Heart left ventricle (tissue), 16 donors: Measurements from ENCODE around the gene NFATC1. TPM values are rescaled to one million over a fixed set of nuclear protein-coding genes. Genes with fewer than 3 reads are reported as not detected.

ENCODE experiments used
- ATAC-seq, 4 donors: fragments of 200-7000 bp; cut with Tn5 transposase; one replicate each; pipeline ENCODE4 v1.9.1; 2020 to 2022; ENCODE audit warnings: moderate library complexity in 4 of 4, mild to moderate bottlenecking in 3 of 4, moderate number of reproducible peaks in 1 of 4
- DNase-seq, 5 donors: peaks; one replicate each; pipeline ENCODE4 v3.0.0-alpha.2; 2020
- H3K27ac ChIP-seq, 12 donors: fragments of 200-600 bp; sonication (generic) in 4 of 12; one replicate each; pipeline versions ENCODE4 v1.5.0 to v1.8.0; 2016 to 2022; ENCODE audit warnings: mild to moderate bottlenecking in 2 of 12
- H3K27me3 ChIP-seq, 9 donors: fragments of 200-600 bp; sonication (generic) in 2 of 9; one replicate each; pipeline versions ENCODE4 v1.5.1 to v1.8.0; 2016 to 2022; ENCODE audit warnings: mild to moderate bottlenecking in 3 of 9
- H3K36me3 ChIP-seq, 9 donors: fragments of 200-600 bp; sonication (generic) in 2 of 9; one replicate each; pipeline versions ENCODE4 v1.5.0 to v1.8.0; 2018 to 2022; ENCODE audit warnings: mild to moderate bottlenecking in 2 of 9
- H3K4me1 ChIP-seq, 12 donors: fragments of 200-600 bp; sonication (generic) in 4 of 12; one replicate each; pipeline versions ENCODE4 v1.5.0 to v1.8.0; 2016 to 2022; ENCODE audit warnings: mild to moderate bottlenecking in 3 of 12
- H3K4me3 ChIP-seq, 12 donors: fragments of 200-600 bp; sonication (generic) in 4 of 12; one replicate each; pipeline versions ENCODE4 v1.5.0 to v1.8.0; 2017 to 2022; ENCODE audit warnings: mild to moderate bottlenecking in 9 of 12, moderate library complexity in 4 of 12
- H3K9me3 ChIP-seq, 12 donors: fragments of 200-600 bp; sonication (generic) in 4 of 12; one replicate each; pipeline versions ENCODE4 v1.5.0 to v1.8.0; 2016 to 2022; ENCODE audit warnings: mild to moderate bottlenecking in 1 of 12
- POLR2A ChIP-seq, 2 donors: fragments of 450-650 bp; IDR thresholded peaks; one replicate each; pipeline ENCODE4 v1.6.1; 2017; ENCODE audit warnings: antibody characterized with exemption in 2 of 2, mild to moderate bottlenecking in 2 of 2, moderate library complexity in 2 of 2
- WGBS, 4 donors: extraction: QIAGEN DNeasy Blood & Tissue Kit in 2 of 4; methylation state at CpG; one replicate each; pipeline versions ENCODE4 v1.1.5 to v1.1.7; 2013 to 2018; 5-methylcytosine and 5-hydroxymethylcytosine counted together
- intact Hi-C, 10 donors: fragments of 100-400 bp; cut with DNase I; formaldehyde crosslinking; loops; one replicate each; pipeline versions ENCODE4 v1.11.1 to v1.14.2; 2022
- polyA plus RNA-seq, 2 donors: library from polyadenylated mRNA; stranded (reverse); fragments of 200-250 nt; gene quantifications; one replicate each; pipeline ENCODE4 v1.2.3, GENCODE V29; 2013
- total RNA-seq, 9 donors: library from RNA; depleted of rRNA in 2 of 9; stranded (reverse); fragments of >200 nt in 2 of 9; fragmentation: NEBNext Ultra II Directional in 3 of 9; extraction: Animal tissue kit (Norgen Biotek cat#: 25700) in 3 of 9; gene quantifications; one replicate each; pipeline versions ENCODE4 v1.1.0 to v1.2.4, GENCODE V29; 2016 to 2023
- TF ChIP-seq, protein P1 (sequence below), 12 donors: fragments of 200-600 bp; sonication (generic) in 4 of 12; IDR thresholded peaks; one replicate each; pipeline versions ENCODE4 v1.5.0 to v1.8.0; 2018 to 2022; ENCODE audit warnings: antibody characterized with exemption in 12 of 12, mild to moderate bottlenecking in 5 of 12
- donor health status: ischemic (EF 13 %, LVEDD 7.1; RV severe dilation, severe dysfunction).
- donor health status: healthy with polysubstance abuse.
- donor health status: DM: no; HTN: yes; CAD: no.
- donor health status: DM: no; HTN: no; CAD: no.
- donor health status: ischemic (EF 25% LVEDD 6.9; RV normal size, moderate dysfunction).
- donor health status: ischemic (EF 25% LVEDD 5.7; RV mildly dilated, moderate dysfunction).
- donor health status: healthy.
- donor health status: DM: yes; HTN: yes; CAD: no.
- donor health status: ischemic (EF 35%, LVEDD 5.7; RV mildly dilated, moderate dysfunction).
- donor health status: nonischemic (EF 11% LVEDD 7.7; RV severe dilation, severe dysfunction).
- donor health status: DM: yes; HTN: yes; CAD: no.
- donor health status: PGD.
- donor health status: ischemic (EF 29% LVEDD 5.4; RV normal size, mild dysfunction).
- donor health status: nonischemic (EF 23%, LVEDD 6.1; RV moderate dilation, normal function).

The NFATC1 gene
- total and polyA plus RNA-seq, 11 donors, result 6.5 to 26.7 (median 15.3) TPM

DNA sequence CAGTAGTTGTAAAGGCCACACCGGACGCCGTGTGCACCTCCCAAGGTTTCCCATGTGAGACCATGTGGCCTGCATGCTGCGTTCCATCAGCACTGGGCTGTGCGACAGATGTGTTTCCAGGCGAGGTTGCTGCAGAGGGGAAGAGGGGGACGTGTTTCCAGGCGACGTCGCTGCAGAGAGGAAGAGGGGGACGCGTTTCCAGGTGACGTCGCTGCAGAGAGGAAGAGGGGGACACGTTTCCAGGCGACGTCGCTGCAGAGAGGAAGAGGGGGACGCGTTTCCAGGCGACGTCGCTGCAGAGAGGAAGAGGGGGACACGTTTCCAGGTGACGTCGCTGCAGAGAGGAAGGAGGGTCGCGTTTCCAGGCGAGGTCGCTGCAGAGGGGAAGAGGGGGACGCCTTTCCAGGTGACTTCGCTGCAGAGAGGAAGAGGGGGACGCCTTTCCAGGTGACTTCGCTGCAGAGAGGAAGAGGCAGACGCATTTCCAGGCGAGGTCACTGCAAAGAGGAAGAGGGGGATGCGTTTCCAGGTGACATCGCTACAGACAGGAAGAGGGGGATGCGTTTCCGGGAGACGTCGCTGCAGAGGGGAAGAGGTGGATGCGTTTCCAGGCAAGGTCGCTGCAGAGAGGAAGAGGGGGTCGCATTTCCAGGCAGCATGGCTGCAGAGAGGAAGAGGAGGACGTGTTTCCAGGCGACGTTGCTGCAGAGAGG, 24.5 kb downstream of the NFATC1 start:
- intact Hi-C loops, result no loop called here
- no peak overlapping the region for H3K4me3 ChIP-seq
- no peak for ATAC-seq
- no peaks in the 10 kb centered on the region for H3K27me3 ChIP-seq
- H3K36me3 ChIP-seq, result peaks cover 0 to 24% (median 10%) of the 10 kb centered on the region in 9 donors
- no peaks in the 10 kb centered on the region for H3K9me3 ChIP-seq
- TF ChIP-seq, protein P1, sequence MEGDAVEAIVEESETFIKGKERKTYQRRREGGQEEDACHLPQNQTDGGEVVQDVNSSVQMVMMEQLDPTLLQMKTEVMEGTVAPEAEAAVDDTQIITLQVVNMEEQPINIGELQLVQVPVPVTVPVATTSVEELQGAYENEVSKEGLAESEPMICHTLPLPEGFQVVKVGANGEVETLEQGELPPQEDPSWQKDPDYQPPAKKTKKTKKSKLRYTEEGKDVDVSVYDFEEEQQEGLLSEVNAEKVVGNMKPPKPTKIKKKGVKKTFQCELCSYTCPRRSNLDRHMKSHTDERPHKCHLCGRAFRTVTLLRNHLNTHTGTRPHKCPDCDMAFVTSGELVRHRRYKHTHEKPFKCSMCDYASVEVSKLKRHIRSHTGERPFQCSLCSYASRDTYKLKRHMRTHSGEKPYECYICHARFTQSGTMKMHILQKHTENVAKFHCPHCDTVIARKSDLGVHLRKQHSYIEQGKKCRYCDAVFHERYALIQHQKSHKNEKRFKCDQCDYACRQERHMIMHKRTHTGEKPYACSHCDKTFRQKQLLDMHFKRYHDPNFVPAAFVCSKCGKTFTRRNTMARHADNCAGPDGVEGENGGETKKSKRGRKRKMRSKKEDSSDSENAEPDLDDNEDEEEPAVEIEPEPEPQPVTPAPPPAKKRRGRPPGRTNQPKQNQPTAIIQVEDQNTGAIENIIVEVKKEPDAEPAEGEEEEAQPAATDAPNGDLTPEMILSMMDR (IDR thresholded peaks at IDR 0.05), result no peak
- no peak for TF ChIP-seq POLR2A (IDR thresholded peaks at IDR 0.05)
- no peak overlapping the region for H3K27ac ChIP-seq
- WGBS, 4 donors, result 68 to 79% (median 75%) methylated on average over 48 of the region's 48 CpGs
- DNase-seq, result peak in 1 of 5 donors; percentile 22
- peaks cover 0 to 23% (median 7%) of the 10 kb centered on the region in 12 donors for H3K4me1 ChIP-seq

DNA sequence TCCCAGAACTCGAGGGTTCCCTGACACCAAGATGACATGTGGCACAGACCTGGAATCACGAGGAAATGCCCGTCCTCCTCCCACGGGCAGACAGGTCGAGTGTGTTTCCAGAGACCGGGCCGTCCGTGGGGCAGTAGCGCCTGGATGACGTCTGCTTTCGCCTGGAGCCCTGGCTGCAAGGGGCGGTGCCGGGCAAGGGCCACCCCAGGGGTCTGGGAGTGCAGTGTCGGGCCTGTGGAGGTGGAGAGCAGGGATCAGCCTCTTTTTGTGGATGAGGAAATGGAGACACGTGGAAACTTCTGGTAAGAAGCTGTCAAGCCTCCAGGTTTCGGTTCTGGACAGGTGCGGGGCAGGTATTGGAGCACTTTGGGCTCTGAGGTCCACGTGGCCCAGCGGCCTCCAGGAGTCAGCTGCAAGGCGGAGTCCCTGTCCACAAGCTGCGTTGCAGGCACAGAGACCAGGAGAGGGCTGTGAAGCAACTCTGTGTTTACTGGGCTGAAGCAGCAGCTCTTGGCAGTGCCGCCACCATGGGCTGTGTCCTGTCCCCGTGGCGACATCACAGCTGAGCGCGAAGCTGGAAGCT, 25.6 kb downstream of the NFATC1 start:
- Histone ChIP-seq H3K9me3 (no peaks in the 10 kb centered on the region), H3K27ac (no peak overlapping the region), H3K36me3 (peaks cover 0 to 25% (median 10%) of the 10 kb centered on the region in 9 donors), H3K4me1 (peaks cover 0 to 23% (median 7%) of the 10 kb centered on the region in 12 donors), H3K27me3 (no peaks in the 10 kb centered on the region), H3K4me3 (no peak overlapping the region)
- ATAC-seq, result no peak
- TF ChIP-seq, protein P1 (IDR thresholded peaks at IDR 0.05), result no peak
- no peak for TF ChIP-seq POLR2A (IDR thresholded peaks at IDR 0.05)
- WGBS, 4 donors, result 87 to 91% (median 90%) methylated on average over 13 to 26 of the region's 26 CpGs
- intact Hi-C loops, result no loop called here
- DNase-seq, result peak in 1 of 5 donors; percentile 54

GRCh38 chr18:79422022-79422782, 26.5 kb downstream of the NFATC1 start:
- Histone ChIP-seq H3K9me3 (no peaks in the 10 kb centered on the region), H3K36me3 (peaks cover 0 to 26% (median 10%) of the 10 kb centered on the region in 9 donors), H3K4me1 (peaks cover 0 to 23% (median 7%) of the 10 kb centered on the region in 12 donors), H3K4me3 (no peak overlapping the region), H3K27me3 (no peaks in the 10 kb centered on the region), H3K27ac (no peak overlapping the region)
- ATAC-seq (no peak), DNase-seq (peak in 1 of 5 donors; percentile 39)
- WGBS, 4 donors, result 90 to 94% (median 92%) methylated on average over 23 to 24 of the region's 24 CpGs
- intact Hi-C loops, result no loop called here
- TF ChIP-seq, protein P1 (IDR thresholded peaks at IDR 0.05), result no peak
- no peak for TF ChIP-seq POLR2A (IDR thresholded peaks at IDR 0.05)

DNA sequence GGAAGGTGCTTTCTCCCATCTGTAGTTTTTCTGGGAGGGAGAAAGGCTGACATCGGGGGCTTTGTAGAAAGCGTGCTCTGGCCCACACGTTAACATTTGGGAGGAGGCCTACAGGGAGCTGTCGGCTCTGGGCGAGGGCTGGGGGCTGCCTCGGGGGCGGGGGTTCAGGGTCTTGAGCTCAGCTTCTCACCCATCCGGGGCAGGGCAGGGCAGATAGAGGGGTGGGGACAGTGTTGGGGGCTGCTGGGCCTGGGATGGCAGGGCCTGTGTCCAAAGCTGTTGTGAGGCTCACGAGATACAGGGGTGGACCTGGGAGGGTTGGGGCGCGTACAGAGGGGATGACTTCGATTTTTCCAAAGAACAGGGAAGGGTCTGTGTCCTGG, 27.0 kb downstream of the NFATC1 start:
- TF ChIP-seq, protein P1 (IDR thresholded peaks at IDR 0.05), result no peak
- TF ChIP-seq POLR2A (IDR thresholded peaks at IDR 0.05), result no peak
- no peak overlapping the region for H3K27ac ChIP-seq
- DNase-seq, result no peak
- H3K9me3 ChIP-seq, result no peaks in the 10 kb centered on the region
- no peak for ATAC-seq
- no peak overlapping the region for H3K4me3 ChIP-seq
- H3K27me3 ChIP-seq, result no peaks in the 10 kb centered on the region
- H3K4me1 ChIP-seq, result peaks cover 0 to 23% (median 7%) of the 10 kb centered on the region in 12 donors
- WGBS, 4 donors, result 90 to 91% (median 90%) methylated on average over 12 of the region's 12 CpGs
- intact Hi-C loops, result no loop called here
- peaks cover 0 to 26% (median 10%) of the 10 kb centered on the region in 9 donors for H3K36me3 ChIP-seq
